Subcutaneous adipose tissue (tissue), 4 donors: ENCODE results near the gene RAB6B. TPM values are rescaled to one million over a fixed set of nuclear protein-coding genes. Genes with fewer than 3 reads are reported as not detected.

Experiments
- total RNA-seq, 4 donors: library from RNA; depleted of rRNA; stranded (reverse); fragments of >200 nt; gene quantifications; one replicate each; pipeline ENCODE4 v1.1.0, GENCODE V29; 2016
- TF ChIP-seq, protein P1 (sequence below): fragments of 450-650 bp; IDR thresholded peaks from one replicate; pipeline ENCODE4 v1.5.1; 2016; ENCODE audit warnings: low read depth, mild to moderate bottlenecking, control low read depth, antibody characterized with exemption, moderate library complexity

The RAB6B gene
- total RNA-seq, 4 donors from 2014 or later, result 5.5 to 14.2 (median 6.1) TPM

DNA sequence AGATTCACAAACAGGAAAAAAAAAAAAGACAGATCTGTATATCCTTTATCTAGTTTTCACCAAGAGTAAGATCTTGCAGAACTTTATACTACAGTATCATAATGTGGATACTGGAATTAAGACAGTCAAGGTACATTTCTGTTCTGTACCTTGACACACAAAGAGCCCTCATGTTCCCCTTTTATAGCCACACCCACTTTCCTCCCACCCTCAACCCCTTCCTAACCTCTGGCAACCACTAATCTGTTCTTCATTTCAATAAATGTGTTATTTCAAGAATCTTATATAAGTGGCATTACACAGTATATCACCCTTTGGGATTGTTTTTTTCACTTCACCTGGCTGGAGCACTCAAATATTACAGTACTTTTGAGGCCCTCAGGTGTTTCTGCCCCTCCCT is 3.6 kb upstream of the RAB6B start:
- TF ChIP-seq, protein P1, sequence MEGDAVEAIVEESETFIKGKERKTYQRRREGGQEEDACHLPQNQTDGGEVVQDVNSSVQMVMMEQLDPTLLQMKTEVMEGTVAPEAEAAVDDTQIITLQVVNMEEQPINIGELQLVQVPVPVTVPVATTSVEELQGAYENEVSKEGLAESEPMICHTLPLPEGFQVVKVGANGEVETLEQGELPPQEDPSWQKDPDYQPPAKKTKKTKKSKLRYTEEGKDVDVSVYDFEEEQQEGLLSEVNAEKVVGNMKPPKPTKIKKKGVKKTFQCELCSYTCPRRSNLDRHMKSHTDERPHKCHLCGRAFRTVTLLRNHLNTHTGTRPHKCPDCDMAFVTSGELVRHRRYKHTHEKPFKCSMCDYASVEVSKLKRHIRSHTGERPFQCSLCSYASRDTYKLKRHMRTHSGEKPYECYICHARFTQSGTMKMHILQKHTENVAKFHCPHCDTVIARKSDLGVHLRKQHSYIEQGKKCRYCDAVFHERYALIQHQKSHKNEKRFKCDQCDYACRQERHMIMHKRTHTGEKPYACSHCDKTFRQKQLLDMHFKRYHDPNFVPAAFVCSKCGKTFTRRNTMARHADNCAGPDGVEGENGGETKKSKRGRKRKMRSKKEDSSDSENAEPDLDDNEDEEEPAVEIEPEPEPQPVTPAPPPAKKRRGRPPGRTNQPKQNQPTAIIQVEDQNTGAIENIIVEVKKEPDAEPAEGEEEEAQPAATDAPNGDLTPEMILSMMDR, result no peak

DNA sequence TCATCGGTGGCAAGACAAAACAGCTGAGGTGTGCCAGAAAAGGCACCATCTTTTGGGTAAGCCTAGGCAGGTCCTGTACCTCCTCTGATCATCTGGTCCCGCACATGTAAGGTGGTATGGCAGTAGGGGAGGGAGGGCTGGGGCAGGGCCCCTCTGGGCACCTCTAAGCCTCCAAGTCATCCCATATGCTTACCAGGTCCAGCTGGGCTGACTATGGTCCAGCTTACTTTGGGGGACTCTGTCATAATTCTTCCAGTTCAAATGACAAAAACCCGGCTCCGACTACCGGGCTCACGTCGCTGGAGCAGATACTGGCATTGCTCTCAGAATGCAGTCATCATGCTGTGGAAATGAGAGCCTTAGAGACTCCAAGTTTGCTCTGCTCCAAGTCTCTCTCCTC is 1.9 kb upstream of the RAB6B start:
- TF ChIP-seq, protein P1, result no peak

DNA sequence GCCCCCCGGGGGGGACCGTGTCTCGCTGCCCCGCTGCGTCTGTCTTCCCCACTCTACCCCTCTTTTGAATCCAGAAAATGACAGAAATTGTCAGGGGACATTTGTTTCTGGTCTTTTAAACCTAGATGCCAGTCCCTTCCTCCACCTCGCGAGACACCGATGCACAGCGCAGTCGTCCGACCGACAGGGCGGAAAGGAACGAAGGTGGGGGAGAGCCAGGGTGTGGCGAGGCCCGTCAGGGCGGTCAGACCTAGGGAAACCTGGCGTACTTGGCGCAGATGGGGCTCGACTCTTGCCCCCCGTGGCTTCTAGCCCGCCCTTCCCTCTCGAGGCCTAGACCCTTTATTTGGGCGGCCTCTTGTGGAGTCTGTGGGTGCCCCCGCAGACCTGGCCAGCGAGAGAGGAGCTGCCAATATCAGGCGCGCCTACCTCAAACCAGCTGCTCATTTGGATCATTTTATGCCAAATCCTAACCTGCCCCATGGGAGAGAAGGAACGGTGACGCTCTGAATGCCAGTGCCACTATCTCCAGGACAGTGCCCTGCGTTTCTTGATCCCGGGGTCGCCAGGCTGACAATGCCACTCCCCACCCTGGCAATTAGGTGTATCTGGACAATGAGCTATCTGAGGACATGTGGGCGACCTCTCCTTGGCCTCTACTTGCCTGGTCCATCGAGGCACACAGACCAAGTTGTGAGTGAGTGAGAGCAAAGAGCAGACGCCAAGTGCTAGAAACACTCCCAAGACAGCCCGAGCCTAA is 500 bp upstream of the RAB6B start:
- TF ChIP-seq, protein P1, result no peak

DNA sequence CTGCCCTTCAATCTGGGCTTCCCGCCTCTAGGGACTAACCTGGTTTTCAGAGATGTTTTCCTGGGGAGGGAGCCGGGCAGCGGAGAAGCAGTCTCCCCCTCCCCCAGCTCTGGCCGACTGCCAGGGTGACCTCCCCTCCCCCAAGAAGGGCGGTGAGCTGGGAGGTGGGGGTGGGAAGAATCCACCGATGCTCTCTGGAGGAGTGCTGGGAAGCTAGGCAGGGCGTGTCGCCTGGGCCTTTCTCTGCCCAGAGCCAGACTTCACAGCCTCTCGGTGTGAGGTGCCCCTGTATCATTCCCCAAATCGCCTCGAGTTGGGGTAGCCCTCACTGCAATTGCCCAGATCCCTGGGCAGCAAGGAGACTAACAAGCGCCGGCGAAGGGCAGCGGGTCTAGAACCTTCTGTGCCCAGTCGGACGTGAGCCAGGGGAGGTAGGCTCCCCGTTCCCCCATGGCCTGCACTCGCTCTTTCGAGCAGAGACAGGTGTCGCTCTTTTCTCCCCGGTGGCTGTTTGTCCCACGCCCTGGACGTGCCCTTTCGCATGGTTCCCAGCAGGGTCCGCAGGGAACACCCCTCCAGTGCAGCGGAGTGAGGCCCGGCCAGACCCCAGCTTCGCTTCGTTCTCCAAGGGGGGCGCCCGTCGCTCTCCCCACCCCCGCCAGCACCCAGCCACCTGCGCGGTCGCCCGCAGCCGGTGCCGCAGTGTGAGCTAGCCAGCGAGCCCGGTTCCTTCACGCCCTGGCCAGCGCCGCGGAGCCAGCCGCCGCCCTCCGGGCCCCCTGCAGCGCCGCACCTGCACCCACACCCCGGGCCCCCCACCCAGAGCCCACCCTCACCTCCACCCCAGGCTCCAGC is 1.1 kb downstream of the RAB6B start:
- TF ChIP-seq, protein P1, result no peak

DNA sequence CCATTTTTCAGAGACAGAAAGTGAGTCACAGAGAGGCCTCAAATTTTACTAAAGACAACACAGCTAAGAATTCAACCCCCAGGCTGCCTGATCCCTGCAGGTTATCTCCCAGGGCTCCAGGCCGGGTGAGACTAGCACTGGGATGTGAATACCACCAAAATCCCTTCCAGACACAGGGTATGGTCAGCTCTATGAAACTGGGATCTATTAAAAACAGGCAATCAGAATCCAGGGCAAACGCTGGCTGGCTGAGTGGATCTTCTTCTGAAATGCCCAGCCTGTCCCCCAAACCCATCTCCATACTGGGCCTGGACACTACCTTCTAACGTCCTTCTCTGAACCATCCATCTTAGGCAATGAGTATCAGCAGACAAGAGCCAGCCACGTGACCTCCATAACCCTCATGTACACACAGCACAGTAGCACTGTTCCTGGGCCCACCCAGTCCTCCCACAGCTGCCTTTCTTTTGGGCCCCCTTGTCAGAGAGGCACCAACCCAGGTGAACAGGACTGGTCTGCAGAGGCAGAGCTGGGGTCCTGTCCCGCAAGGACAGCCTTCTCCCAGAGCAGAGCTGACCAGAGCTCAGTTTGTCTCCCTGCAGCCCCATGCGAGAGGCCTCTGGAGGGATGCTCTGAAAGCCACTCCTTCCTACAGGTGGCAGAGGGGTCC is 1.9 kb downstream of the RAB6B start:
- TF ChIP-seq, protein P1, result no peak

DNA sequence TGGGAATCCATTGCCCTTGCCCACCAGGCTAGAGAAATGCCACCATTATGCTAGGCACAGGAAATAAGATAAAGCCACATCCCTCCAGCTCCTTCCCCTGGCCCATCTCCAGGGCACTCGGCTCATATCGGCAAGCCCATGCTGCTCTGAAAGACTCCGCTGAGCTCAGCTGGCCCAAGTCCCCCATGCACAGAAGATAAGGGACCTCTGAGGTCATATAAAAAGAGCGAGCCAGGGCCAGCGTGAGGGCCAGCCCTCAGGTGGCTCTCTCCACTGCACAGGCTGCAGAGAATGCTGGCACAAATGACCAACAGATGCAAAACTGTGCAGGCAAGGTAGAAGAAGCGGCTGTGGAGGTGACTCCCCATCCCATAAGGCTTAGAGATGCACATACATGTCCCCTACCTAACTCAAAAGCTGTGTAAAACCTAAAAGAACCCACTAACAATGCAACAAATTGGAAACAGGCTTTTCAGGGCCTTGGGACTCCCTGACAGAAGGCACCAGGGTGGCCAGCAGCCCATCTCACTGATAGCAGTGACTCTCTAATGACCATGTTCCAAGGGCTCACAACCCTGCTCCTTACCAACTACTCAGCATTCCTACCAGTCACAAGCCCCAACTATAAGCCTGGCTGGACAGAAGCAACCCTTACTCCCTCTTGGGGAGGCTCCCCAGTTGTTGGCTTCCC is 3.0 kb downstream of the RAB6B start:
- TF ChIP-seq, protein P1, result no peak
